Stimulated activated CD4-positive, alpha-beta T cell treated with anti-CD3 and anti-CD28 coated beads, Interleukin-12 subunit alpha, Interleukin-12 subunit beta, amount 100 ng/mL, for 24 hours (primary cell): Measurements from ENCODE around the gene AFF1.

Experiments used
- DNase-seq, 2 experiments: peaks; one replicate each; pipeline ENCODE4 v3.0.0-alpha.2; 2020; ENCODE audit warnings: low read depth in 2 of 2

The AFF1 gene

GRCh38 chr4:87150498-87151261, 215.9 kb downstream of the AFF1 start:
- DNase-seq = peak; percentile 3 to 10

DNA sequence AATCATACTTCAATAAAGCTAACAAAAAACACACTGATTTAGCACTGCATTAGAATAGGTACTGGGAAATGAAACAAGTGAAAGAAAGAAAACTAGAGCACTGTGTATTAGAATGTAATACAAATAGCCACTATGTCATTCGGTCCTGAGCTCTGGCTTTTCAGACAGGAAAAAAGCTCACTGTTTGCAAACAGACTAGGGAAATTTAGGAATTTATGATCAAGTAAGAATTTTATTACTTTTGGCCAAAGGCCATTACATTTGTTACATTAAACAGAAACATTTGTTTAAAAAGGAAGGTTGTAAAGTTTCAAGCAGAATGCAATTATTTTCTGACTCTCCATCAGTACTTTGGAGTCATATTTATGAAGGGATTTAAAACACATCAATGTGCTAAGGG, 216.9 kb downstream of the AFF1 start:
- no peak for DNase-seq

DNA sequence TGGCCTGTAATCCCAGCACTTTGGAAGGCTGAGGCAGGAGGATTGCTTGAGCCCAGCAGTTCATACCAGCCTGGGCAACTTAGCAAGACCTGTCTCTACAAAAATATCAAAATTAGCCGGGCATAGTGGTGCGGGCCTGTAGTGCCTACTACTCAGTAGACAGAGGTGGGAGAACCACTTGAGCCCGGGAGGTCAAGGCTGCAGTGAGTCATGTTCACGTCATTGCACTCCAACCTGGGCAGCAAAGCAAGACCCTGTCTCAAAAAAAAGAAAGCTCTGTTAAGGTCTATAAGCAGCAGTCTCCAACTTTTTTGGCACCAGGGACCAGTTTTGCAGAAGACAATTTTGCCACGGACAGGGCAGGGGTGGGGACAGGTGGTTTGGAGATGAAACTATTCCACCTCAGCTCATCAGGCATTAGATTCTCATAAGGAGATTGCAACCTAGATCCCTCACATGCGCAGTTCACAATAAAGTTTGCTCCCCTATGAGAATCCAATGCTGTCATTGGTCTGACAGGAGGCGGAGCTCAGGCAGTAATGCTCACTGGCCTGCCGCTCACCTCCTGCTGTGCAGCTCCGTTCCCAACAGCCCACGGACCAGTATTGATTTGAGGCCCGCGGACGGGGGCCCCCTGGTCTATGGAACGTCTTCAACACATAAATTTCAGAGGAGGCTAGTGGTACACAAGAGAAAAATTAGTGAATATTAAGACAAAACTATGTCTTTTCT, 217.7 kb downstream of the AFF1 start:
- no peak for DNase-seq

- no peak for DNase-seq
Observed at GRCh38 chr4:87153078-87153870, 218.5 kb downstream of the AFF1 start.

DNA sequence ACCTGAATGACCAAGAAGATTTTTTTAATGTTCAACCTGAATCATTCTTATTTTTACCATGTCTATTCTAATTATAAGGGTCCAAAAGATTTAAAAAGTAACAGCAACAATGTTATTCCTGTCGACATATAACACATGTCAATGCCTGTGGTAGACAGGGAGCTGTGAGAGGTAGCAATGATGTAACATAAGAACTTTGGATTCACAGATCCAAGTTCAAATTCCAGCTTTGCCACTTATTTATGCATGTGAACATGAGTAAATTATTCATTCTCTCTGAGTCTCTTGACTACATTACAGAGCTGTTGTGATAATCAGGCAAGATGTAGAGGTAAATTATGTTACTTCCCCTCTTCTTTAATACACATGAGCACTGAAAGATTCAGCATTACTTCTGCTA, 231.1 kb downstream of the AFF1 start:
- no peak for DNase-seq

- DNase-seq = no peak
Observed at GRCh38 chr4:87166296-87166854, 231.6 kb downstream of the AFF1 start.

GRCh38 chr4:87171944-87172343, 237.1 kb downstream of the AFF1 start:
- DNase-seq = no peak

GRCh38 chr4:87174672-87175071, 239.9 kb downstream of the AFF1 start:
- DNase-seq = no peak

DNA sequence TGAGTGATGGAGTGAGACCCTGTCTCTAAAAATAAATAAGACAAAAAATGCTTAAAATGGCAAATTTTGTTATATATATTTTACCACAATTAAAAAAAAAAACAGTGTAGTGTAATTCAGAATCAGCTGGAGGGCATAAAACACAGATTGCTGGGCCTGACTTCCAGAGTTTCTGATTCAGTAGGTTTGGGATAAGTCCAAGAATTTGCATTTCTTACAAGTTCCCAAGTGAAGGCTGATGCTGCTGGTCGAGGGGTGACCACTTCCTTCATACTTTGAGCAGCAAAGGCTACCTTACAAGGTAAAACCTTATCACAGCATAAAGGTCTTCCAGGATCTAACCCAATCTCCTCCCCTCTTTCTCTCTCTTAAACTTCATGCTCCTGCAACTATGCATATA, 244.9 kb downstream of the AFF1 start:
- DNase-seq = no peak

- no peak for DNase-seq
Observed at GRCh38 chr4:87180767-87181166, 246.0 kb downstream of the AFF1 start.

DNA sequence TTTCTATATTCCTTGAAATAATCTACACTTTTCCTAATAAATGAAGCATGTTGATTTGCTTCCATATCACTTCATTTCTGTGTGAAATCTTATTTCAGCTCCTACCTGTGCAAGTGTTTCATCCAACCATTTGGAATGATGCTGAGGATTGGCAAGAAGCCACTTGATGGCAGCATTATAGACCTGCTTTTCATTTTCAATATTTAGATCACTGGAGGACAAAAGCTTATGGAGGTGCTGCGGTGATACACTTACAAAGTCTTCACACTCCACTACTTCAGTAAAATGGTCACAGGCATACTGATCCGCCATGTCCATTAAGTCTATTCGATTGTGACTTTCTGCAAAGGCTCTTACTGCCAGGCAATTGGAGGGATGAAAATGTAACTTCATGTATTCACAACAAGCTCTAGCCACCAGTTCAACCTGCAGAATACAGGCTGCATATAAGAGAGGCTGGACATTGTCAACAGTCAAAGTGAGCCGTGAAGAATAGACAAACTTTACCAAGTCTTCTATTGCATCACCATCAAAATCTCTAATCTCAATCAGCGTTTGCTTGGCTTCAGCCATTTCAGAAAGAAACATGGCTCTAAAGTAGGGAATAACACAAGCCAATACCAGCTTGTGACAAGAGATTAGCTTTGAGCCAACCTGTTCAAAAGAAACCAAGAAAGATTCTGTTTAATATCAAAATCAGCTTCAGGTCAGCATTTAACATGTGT, 250.5 kb downstream of the AFF1 start:
- DNase-seq = no peak

GRCh38 chr4:87188048-87188447, 253.2 kb downstream of the AFF1 start:
- no peak for DNase-seq

GRCh38 chr4:87188932-87189331, 254.1 kb downstream of the AFF1 start:
- DNase-seq = no peak
